Measurements from ENCODE around the gene RBM44. TPM values are rescaled to one million over a fixed set of nuclear protein-coding genes. Genes with fewer than 3 reads are reported as not detected.

RBM44 gene
- polyA plus RNA-seq, 1 donor from 2014 or later: 2.5 TPM

- Histone ChIP-seq H2AFZ (ENCODE audit: low read depth, low read length) (no peak overlapping the region), H3K4me2 (ENCODE audit: low read length) (no peak overlapping the region), H3K9me2 (ENCODE audit: insufficient read depth, low read length) (no peaks in the 10 kb centered on the region), H3K79me2 (replicated peaks; ENCODE audit: insufficient read depth, low read length) (no peaks in the 10 kb centered on the region), H3K9ac (ENCODE audit: low read length) (no peak overlapping the region), H3F3A (ENCODE audit: insufficient read depth, low read length, poor library complexity, severe bottlenecking) (no peaks in the 10 kb centered on the region), H3K9me3 (ENCODE audit: low read length) (no peaks in the 10 kb centered on the region), H3K27ac (ENCODE audit: low read length) (no peak overlapping the region), H3K4me3 (ENCODE audit: low read length) (no peak overlapping the region), H3K27me3 (ENCODE audit: insufficient read depth, low read depth, low read length) (peaks cover 22% of the 10 kb centered on the region), H4K20me1 (ENCODE audit: insufficient read depth) (no peaks in the 10 kb centered on the region), H3K36me3 (ENCODE audit: insufficient read depth, low read length) (no peaks in the 10 kb centered on the region)
- TF ChIP-seq CTCF (IDR thresholded peaks at IDR 0.05; ENCODE audit: poor library complexity, severe bottlenecking): no peak
- TF ChIP-seq EZH2 (IDR thresholded peaks at IDR 0.05; ENCODE audit: borderline replicate concordance, insufficient read depth, low read length, poor library complexity, severe bottlenecking): no peak
- no peak for TF ChIP-seq RAD21 (conservative IDR thresholded peaks at IDR 0.05)
- TF ChIP-seq EP300 (conservative IDR thresholded peaks at IDR 0.05; ENCODE audit: poor library complexity, severe bottlenecking): no peak
- TF ChIP-seq SMC3 (conservative IDR thresholded peaks at IDR 0.05; ENCODE audit: poor library complexity): no peak
- TF ChIP-seq REST (IDR thresholded peaks at IDR 0.05; ENCODE audit: borderline replicate concordance): no peak
- TF ChIP-seq TAF1 (IDR thresholded peaks at IDR 0.05; ENCODE audit: low read depth): no peak
- TF ChIP-seq MXI1 (conservative IDR thresholded peaks at IDR 0.05; ENCODE audit: poor library complexity, severe bottlenecking): no peak
- TF ChIP-seq POLR2AphosphoS5 (IDR thresholded peaks at IDR 0.05): no peak
Measured at GRCh38 chr2:237862528-237862895, 63.9 kb downstream of the RBM44 start.

GRCh38 chr2:237863102-237863511, 64.5 kb downstream of the RBM44 start:
- Histone ChIP-seq H3K79me2 (replicated peaks; ENCODE audit: insufficient read depth, low read length) (no peaks in the 10 kb centered on the region), H3K27ac (ENCODE audit: low read length) (no peak overlapping the region), H2AFZ (ENCODE audit: low read depth, low read length) (no peak overlapping the region)

More at GRCh38 chr2:237863102-237863511, 64.5 kb downstream of the RBM44 start:
- TF ChIP-seq RAD21 (conservative IDR thresholded peaks at IDR 0.05) (no peak), EP300 (conservative IDR thresholded peaks at IDR 0.05; ENCODE audit: poor library complexity, severe bottlenecking) (no peak), SMC3 (conservative IDR thresholded peaks at IDR 0.05; ENCODE audit: poor library complexity) (no peak), REST (IDR thresholded peaks at IDR 0.05; ENCODE audit: borderline replicate concordance) (no peak), CTCF (IDR thresholded peaks at IDR 0.05; ENCODE audit: poor library complexity, severe bottlenecking) (no peak), EZH2 (IDR thresholded peaks at IDR 0.05; ENCODE audit: borderline replicate concordance, insufficient read depth, low read length, poor library complexity, severe bottlenecking) (no peak), MXI1 (conservative IDR thresholded peaks at IDR 0.05; ENCODE audit: poor library complexity, severe bottlenecking) (no peak)
- Histone ChIP-seq H3K9me3 (ENCODE audit: low read length) (no peaks in the 10 kb centered on the region), H3K9ac (ENCODE audit: low read length) (no peak overlapping the region), H3K4me3 (ENCODE audit: low read length) (no peak overlapping the region), H4K20me1 (ENCODE audit: insufficient read depth) (no peaks in the 10 kb centered on the region), H3K4me2 (ENCODE audit: low read length) (no peak overlapping the region), H3K27me3 (ENCODE audit: insufficient read depth, low read depth, low read length) (peaks cover 22% of the 10 kb centered on the region), H3F3A (ENCODE audit: insufficient read depth, low read length, poor library complexity, severe bottlenecking) (no peaks in the 10 kb centered on the region), H3K9me2 (ENCODE audit: insufficient read depth, low read length) (no peaks in the 10 kb centered on the region), H3K36me3 (ENCODE audit: insufficient read depth, low read length) (no peaks in the 10 kb centered on the region)

Measured in neural cell (in vitro differentiated cells).